ENCODE measurements around the gene OR6B2. TPM values are rescaled to one million over a fixed set of nuclear protein-coding genes. Genes with fewer than 3 reads are reported as not detected.
"Not testable (repeated sequence)": the region's sequence is repeated elsewhere in the genome, so short reads cannot be mapped to it uniquely, and the experiment has no call there.

OR6B2 gene
- total and polyA plus RNA-seq, 4 experiments from 2014 or later, result not detected

DNA sequence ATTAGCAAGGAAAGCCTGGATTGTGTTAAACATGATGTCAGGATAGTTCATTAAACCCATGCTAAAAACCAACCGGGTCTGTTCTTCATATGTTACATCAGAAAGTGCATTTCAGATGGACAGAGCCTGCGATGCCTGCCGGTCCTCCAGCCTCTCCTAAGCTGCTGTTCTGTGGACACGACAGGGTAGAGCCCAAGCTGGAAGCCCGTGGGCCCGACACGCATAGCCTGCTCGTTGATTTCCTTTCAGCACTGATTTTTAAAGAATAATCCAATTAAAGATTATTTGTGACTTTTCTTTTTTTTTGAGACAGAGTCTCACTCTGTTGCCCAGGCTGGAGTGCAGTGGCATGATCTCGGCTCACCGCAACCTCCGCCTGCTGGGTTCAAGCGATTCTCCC, 22.3 kb upstream of the OR6B2 start:
- Histone ChIP-seq H3K4me1 (ENCODE audit: insufficient read depth, low read length) (no peaks in the 10 kb centered on the region), H3K27me3 (ENCODE audit: insufficient read depth, low read length) (peaks cover 7% of the 10 kb centered on the region), H3K4me3 (ENCODE audit: low read length in 2 of 2) (no peak overlapping the region), H3K36me3 (ENCODE audit: insufficient read depth, low read length) (no peaks in the 10 kb centered on the region), H3K27ac (ENCODE audit: low read depth, low read length) (no peak overlapping the region), H3K9me3 (ENCODE audit: control insufficient read depth in 1 of 2, low read length in 2 of 2) (no peaks in the 10 kb centered on the region)
- H3K4me1 Mint-ChIP-seq, result no peaks in the 10 kb centered on the region
- ChIA-PET CTCF (ENCODE audit: partially characterized antibody) (interaction anchor here (0.6 to 2.9 kb wide), 2 partner anchors 8 to 935 kb away, joined by 4 to 12 read pairs; no protein-coding TSS in a partner anchor), POLR2A (ENCODE audit: partially characterized antibody) (no interaction called here)
- DNase-seq, result no peak
- H3K27ac Mint-ChIP-seq, result no peak overlapping the region
- no peak overlapping the region for H3K4me3 Mint-ChIP-seq
- no peaks in the 10 kb centered on the region for H3K9me3 Mint-ChIP-seq
- no peaks in the 10 kb centered on the region for H3K36me3 Mint-ChIP-seq
- H3K27me3 Mint-ChIP-seq, result peaks cover 31 to 54% of the 10 kb centered on the region in 2 donors
- intact Hi-C loops (cut with micrococcal nuclease), result no loop called here

DNA sequence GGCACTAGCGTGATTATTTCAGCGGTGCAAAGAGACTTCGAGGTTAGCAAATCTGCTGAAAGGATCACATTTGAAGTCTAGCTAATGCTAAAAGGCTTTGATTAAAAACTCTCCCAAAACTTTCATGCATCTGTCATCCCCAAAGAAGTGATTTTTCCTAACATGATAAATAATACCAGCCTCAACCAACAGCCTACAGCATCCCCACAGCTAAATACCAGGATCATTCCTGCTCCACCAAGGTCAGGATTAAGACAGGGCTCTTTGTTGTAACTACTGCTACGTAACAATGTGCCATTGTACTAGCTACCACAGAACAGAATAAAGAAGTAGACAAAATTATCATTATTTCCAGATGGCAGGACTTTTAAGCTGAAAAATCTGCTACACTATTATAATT, 21.5 kb upstream of the OR6B2 start:
- Histone ChIP-seq H3K4me1 (ENCODE audit: insufficient read depth, low read length) (no peaks in the 10 kb centered on the region), H3K4me3 (ENCODE audit: low read length in 2 of 2) (no peak overlapping the region), H3K36me3 (ENCODE audit: insufficient read depth, low read length) (no peaks in the 10 kb centered on the region), H3K9me3 (ENCODE audit: control insufficient read depth in 1 of 2, low read length in 2 of 2) (no peaks in the 10 kb centered on the region), H3K27me3 (ENCODE audit: insufficient read depth, low read length) (peaks cover 7% of the 10 kb centered on the region), H3K27ac (ENCODE audit: low read depth, low read length) (no peak overlapping the region)
- Mint-ChIP-seq H3K36me3 (no peaks in the 10 kb centered on the region), H3K4me3 (no peak overlapping the region), H3K4me1 (no peaks in the 10 kb centered on the region), H3K9me3 (no peaks in the 10 kb centered on the region), H3K27ac (no peak overlapping the region), H3K27me3 (peaks cover 27 to 52% of the 10 kb centered on the region in 2 donors)
- ChIA-PET CTCF (ENCODE audit: partially characterized antibody) (interaction anchor here (2.9 kb wide), 1 partner anchor 9 kb away, joined by 12 read pairs; no protein-coding TSS in a partner anchor), POLR2A (ENCODE audit: partially characterized antibody) (no interaction called here)
- no peak for DNase-seq
- intact Hi-C loops (cut with micrococcal nuclease), result no loop called here

DNA sequence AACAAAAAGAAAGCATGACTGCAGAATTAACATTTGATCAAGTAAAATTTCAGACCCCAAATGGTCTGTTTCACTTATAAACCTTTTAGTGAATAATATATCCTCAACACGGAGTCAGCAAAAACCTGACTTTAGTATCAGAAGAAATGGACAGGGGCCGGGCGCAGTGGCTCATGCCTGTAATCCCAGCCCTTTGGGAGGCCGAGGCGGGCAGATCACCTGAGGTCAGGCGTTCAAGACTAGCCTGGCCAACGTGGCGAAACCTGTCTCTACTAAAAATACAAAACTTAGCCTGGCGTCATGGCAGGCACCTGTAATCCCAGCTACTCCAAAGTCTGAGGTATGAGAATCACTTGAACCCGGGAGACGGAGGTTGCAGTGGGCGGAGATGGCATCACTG, 20.0 kb upstream of the OR6B2 start:
- DNase-seq, result no peak
- no peaks in the 10 kb centered on the region for H3K36me3 Mint-ChIP-seq
- no peaks in the 10 kb centered on the region for H3K9me3 Mint-ChIP-seq
- Histone ChIP-seq H3K4me3 (ENCODE audit: low read length in 2 of 2) (no peak overlapping the region), H3K27me3 (ENCODE audit: insufficient read depth, low read length) (peaks cover 4% of the 10 kb centered on the region), H3K4me1 (ENCODE audit: insufficient read depth, low read length) (no peaks in the 10 kb centered on the region), H3K9me3 (ENCODE audit: control insufficient read depth in 1 of 2, low read length in 2 of 2) (no peaks in the 10 kb centered on the region), H3K27ac (ENCODE audit: low read depth, low read length) (no peak overlapping the region), H3K36me3 (ENCODE audit: insufficient read depth, low read length) (no peaks in the 10 kb centered on the region)
- no peak overlapping the region for H3K27ac Mint-ChIP-seq
- H3K4me1 Mint-ChIP-seq, result no peaks in the 10 kb centered on the region
- H3K27me3 Mint-ChIP-seq, result peaks cover 16 to 48% of the 10 kb centered on the region in 2 donors
- ChIA-PET CTCF (ENCODE audit: partially characterized antibody) (no interaction called here), POLR2A (ENCODE audit: partially characterized antibody) (no interaction called here)
- H3K4me3 Mint-ChIP-seq, result no peak overlapping the region
- intact Hi-C loops (cut with micrococcal nuclease), result no loop called here

DNA sequence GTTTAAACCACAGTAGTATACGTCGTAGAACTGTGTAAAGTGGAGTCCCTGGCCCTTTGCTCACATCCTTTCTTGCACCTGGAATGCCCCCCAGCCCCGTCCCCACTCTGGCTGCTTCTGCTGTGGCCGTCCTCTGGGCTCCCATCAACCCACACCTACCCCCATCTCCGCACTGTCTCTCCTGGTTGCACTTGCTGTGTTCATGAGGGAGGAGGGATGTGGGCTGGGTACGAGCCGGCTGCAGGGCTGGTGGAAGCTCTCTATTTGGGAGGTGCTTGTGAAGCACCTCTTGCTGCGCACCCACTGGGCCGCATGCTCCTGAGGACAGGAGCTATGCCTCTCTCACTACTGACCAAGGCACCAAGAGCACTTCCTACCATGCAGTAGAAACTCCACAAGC, 18.0 kb upstream of the OR6B2 start:
- intact Hi-C loops (cut with micrococcal nuclease), result no loop called here
- no peaks in the 10 kb centered on the region for H3K4me1 ChIP-seq (ENCODE audit: insufficient read depth, low read length)
- H3K4me3 ChIP-seq (ENCODE audit: low read length in 2 of 2), result no peak overlapping the region
- DNase-seq, result no peak
- H3K36me3 ChIP-seq (ENCODE audit: insufficient read depth, low read length), result no peaks in the 10 kb centered on the region
- Mint-ChIP-seq H3K4me3 (no peak overlapping the region), H3K4me1 (no peaks in the 10 kb centered on the region), H3K27me3 (peaks cover 15 to 48% of the 10 kb centered on the region in 2 donors), H3K36me3 (no peaks in the 10 kb centered on the region), H3K9me3 (no peaks in the 10 kb centered on the region), H3K27ac (no peak overlapping the region)
- no peak overlapping the region for H3K27ac ChIP-seq (ENCODE audit: low read depth, low read length)
- POLR2A ChIA-PET (ENCODE audit: partially characterized antibody), result no interaction called here
- CTCF ChIA-PET (ENCODE audit: partially characterized antibody), result no interaction called here
- no peaks in the 10 kb centered on the region for H3K9me3 ChIP-seq (ENCODE audit: control insufficient read depth in 1 of 2, low read length in 2 of 2)
- H3K27me3 ChIP-seq (ENCODE audit: insufficient read depth, low read length), result no peaks in the 10 kb centered on the region

DNA sequence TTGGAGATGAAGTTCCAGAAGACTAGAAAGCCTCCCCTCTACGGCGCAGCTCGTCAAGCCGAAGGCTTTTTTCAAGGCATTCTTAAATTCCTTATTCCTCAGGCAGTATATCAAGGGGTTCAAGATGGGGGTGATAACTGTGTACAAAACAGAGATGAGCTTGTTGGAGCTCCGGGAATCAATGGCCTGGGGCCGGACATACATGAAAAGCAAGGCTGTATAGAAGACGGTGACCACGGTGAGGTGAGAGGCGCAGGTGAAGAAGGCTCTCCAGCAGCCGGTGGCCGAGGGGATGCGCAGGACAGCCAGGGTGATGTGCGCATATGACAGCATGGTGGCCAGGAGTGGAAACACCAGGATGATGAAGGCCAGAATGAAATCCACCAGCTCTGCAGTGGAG, 14.9 kb upstream of the OR6B2 start:
- Histone ChIP-seq H3K27ac (ENCODE audit: low read depth, low read length) (no peak overlapping the region), H3K4me3 (ENCODE audit: low read length in 2 of 2) (no peak overlapping the region), H3K9me3 (ENCODE audit: control insufficient read depth in 1 of 2, low read length in 2 of 2) (no peaks in the 10 kb centered on the region), H3K36me3 (ENCODE audit: insufficient read depth, low read length) (no peaks in the 10 kb centered on the region), H3K4me1 (ENCODE audit: insufficient read depth, low read length) (no peaks in the 10 kb centered on the region), H3K27me3 (ENCODE audit: insufficient read depth, low read length) (peaks cover 7% of the 10 kb centered on the region)
- H3K27ac Mint-ChIP-seq, result peak overlapping the region in 1 of 7 donors; percentile 27
- DNase-seq, result no peak
- peaks cover 20 to 43% of the 10 kb centered on the region in 2 donors for H3K27me3 Mint-ChIP-seq
- POLR2A ChIA-PET (ENCODE audit: partially characterized antibody), result no interaction called here
- intact Hi-C loops (cut with micrococcal nuclease), result no loop called here
- no peaks in the 10 kb centered on the region for H3K4me1 Mint-ChIP-seq
- CTCF ChIA-PET (ENCODE audit: partially characterized antibody), result no interaction called here
- H3K4me3 Mint-ChIP-seq, result no peak overlapping the region
- H3K9me3 Mint-ChIP-seq, result no peaks in the 10 kb centered on the region
- H3K36me3 Mint-ChIP-seq, result no peaks in the 10 kb centered on the region

DNA sequence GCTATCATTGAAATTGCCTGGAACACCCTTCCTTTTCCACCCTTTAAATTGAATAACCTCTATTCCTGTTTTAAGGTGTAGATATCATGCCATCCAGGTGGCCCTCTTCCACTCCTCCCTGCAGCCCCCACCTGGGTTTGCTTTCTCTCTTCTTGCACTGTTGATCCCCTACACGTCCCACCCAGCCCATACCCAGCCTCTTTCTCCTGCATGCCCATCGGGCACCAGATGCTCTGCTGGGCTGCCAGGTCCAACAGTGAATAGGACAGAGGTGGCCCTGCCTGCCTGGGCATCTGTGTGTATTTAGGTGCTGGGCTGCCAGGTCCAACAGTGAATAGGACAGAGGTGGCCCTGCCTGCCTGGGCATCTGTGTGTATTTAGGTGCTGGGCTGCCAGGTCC, 13.9 kb upstream of the OR6B2 start:
- H3K4me1 ChIP-seq (ENCODE audit: insufficient read depth, low read length); H3K4me1 Mint-ChIP-seq; DNase-seq; H3K36me3 Mint-ChIP-seq; intact Hi-C loops (cut with micrococcal nuclease); H3K9me3 Mint-ChIP-seq; H3K4me3 ChIP-seq (ENCODE audit: low read length in 2 of 2); H3K9me3 ChIP-seq (ENCODE audit: control insufficient read depth in 1 of 2, low read length in 2 of 2); H3K27ac ChIP-seq (ENCODE audit: low read depth, low read length); H3K4me3 Mint-ChIP-seq; H3K27ac Mint-ChIP-seq; CTCF ChIA-PET (ENCODE audit: partially characterized antibody); H3K36me3 ChIP-seq (ENCODE audit: insufficient read depth, low read length); POLR2A ChIA-PET (ENCODE audit: partially characterized antibody): not testable (repeated sequence)
- H3K27me3 ChIP-seq (ENCODE audit: insufficient read depth, low read length), result peaks cover 14% of the 10 kb centered on the region
- H3K27me3 Mint-ChIP-seq, result peaks cover 20 to 40% of the 10 kb centered on the region in 2 donors

DNA sequence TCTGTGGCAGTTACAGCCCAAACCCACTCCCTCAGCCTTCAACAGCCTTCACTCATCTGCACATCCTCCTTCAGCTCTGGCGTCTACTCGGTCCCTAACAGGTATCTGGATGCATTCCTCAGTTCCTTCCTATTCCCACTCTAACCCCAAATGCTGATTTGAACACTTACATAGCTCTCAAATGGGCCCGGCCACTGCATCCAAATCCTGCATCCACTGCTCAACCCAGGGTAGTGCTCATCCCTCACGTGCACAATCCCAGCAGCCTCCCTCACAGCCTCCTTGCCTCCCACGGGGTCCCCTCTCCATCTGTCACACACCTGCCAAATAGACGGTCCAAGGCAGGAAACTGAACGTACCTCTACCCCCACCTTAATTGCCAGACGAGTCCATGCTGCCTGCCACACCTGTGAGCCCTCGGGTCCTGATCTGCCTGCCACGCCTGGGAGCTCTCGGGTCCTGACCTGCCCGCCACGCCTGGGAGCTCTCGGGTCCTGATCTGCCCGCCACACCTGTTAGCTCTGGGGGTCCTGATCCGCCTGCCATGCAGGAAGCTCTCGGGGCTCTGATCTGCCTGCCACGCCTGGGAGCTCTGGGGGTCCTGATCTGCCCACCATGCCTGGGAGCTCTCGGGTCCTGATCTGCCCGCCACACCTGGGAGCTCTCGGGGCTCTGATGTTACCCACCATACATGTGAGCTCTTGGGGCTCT, 13.2 kb upstream of the OR6B2 start:
- H3K27ac ChIP-seq (ENCODE audit: low read depth, low read length), result no peak overlapping the region
- ChIA-PET CTCF (ENCODE audit: partially characterized antibody) (interaction anchor here (1.1 kb wide), 1 partner anchor 18 kb away, joined by 5 read pairs; no protein-coding TSS in a partner anchor), POLR2A (ENCODE audit: partially characterized antibody) (no interaction called here)
- no peak overlapping the region for H3K27ac Mint-ChIP-seq
- intact Hi-C loops (cut with micrococcal nuclease), result no loop called here
- no peaks in the 10 kb centered on the region for H3K4me1 Mint-ChIP-seq
- H3K36me3 Mint-ChIP-seq, result no peaks in the 10 kb centered on the region
- H3K4me3 ChIP-seq (ENCODE audit: low read length in 2 of 2), result no peak overlapping the region
- peaks cover 14% of the 10 kb centered on the region for H3K27me3 ChIP-seq (ENCODE audit: insufficient read depth, low read length)
- no peaks in the 10 kb centered on the region for H3K4me1 ChIP-seq (ENCODE audit: insufficient read depth, low read length)
- no peaks in the 10 kb centered on the region for H3K36me3 ChIP-seq (ENCODE audit: insufficient read depth, low read length)
- DNase-seq, result no peak
- no peak overlapping the region for H3K4me3 Mint-ChIP-seq
- H3K9me3 Mint-ChIP-seq, result no peaks in the 10 kb centered on the region
- peaks cover 20 to 34% of the 10 kb centered on the region in 2 donors for H3K27me3 Mint-ChIP-seq
- H3K9me3 ChIP-seq (ENCODE audit: control insufficient read depth in 1 of 2, low read length in 2 of 2), result no peaks in the 10 kb centered on the region

Data from CD4-positive, alpha-beta memory T cell (primary cell).